ENCODE data around the gene DEDD. TPM values are rescaled to one million over a fixed set of nuclear protein-coding genes. Genes with fewer than 3 reads are reported as not detected.
A peak's percentile ranks its signal among the peaks of the same experiment; 100 is the strongest.

The DEDD gene
- total and polyA plus RNA-seq, 12 donors: 19.7 to 33.0 (median 26.3) TPM

GRCh38 chr1:161158316-161159010, 26.0 kb upstream of the DEDD start:
- DNase-seq: no peak
- Histone ChIP-seq H3K4me1 (peaks cover 5 to 43% (median 37%) of the 10 kb centered on the region in 9 donors), H3K27ac (peak overlapping the region in 9 of 10 donors; percentile 71 to 95 (median 91)), H3K36me3 (peaks cover 0 to 50% (median 5%) of the 10 kb centered on the region in 9 donors), H3K27me3 (no peaks in the 10 kb centered on the region), H3K9me3 (no peaks in the 10 kb centered on the region), H3K4me3 (peak overlapping the region in 8 of 10 donors; percentile 55 to 99 (median 96))
- WGBS, 2 donors: 75 to 80% methylated on average over 9 of the region's 9 CpGs
- intact Hi-C loops (cut with DNase I): no loop called here
- no peak for TF ChIP-seq CTCF (IDR thresholded peaks at IDR 0.05)
- ATAC-seq: no peak

DNA sequence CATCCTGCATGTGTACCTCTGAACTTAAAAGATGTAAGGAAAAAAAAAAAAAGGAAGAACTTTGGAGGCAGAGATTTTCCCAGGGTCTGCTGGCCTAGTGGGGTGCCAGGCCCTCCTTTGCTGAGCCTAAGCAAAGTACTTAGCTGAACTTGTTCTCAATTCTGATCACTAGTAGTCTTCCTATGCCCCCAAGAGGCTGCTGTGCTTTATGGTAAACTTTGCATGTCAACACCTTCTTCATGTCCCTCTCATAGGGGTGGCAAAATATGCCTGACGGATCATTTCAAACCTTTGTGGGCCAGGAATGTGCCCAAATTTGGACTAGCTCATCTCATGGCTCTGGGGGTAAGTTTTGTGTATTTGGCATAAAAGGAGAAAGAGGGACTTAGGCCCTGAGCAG, 25.4 kb upstream of the DEDD start:
- H3K4me1 ChIP-seq: peaks cover 5 to 48% (median 38%) of the 10 kb centered on the region in 9 donors
- H3K9me3 ChIP-seq: no peaks in the 10 kb centered on the region
- H3K36me3 ChIP-seq: peaks cover 0 to 44% (median 5%) of the 10 kb centered on the region in 9 donors
- no peaks in the 10 kb centered on the region for H3K27me3 ChIP-seq
- TF ChIP-seq CTCF (IDR thresholded peaks at IDR 0.05): no peak
- 84 to 97% methylated on average over 1 of the region's 1 CpG for WGBS, 2 donors
- intact Hi-C loops (cut with DNase I): no loop called here
- DNase-seq: no peak
- no peak overlapping the region for H3K4me3 ChIP-seq
- ATAC-seq: no peak
- H3K27ac ChIP-seq: no peak overlapping the region

DNA sequence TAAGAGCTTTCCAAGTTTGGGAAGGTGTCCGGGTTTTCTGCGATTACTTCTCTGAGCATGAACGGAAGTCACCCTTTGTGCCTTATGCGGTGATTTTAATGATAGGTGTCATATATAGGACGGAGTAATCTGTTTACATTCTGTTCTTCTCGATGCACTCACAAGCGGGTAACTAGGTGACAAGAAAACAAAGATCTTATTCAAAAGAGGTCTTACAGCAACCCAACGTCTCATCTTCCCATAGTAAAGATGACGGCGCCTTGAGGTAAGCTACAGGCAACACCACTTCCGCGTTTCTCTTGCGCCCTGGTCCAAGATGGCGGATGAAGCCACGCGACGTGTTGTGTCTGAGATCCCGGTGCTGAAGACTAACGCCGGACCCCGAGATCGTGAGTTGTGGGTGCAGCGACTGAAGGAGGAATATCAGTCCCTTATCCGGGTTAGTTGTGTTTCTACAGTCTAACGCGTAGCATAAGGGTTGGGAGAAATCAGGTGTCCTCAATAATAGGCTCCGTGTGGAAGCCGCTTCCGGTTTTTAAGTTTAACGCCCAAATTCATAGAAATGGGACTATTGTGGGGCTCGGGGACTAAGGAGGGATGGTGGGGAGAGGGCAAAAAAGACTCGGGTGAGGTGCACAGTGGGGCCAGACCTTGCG, 21.3 kb upstream of the DEDD start, which contains the start of gene UFC1:
Gene UFC1 (plus strand): TSS at position 297 of the 656 bp plus-strand sequence. CDS start 20 bp downstream, at position 317.
- Histone ChIP-seq H3K4me3 (peak within 1 kb of the TSS; percentile 60 to 91 (median 82)), H3K36me3 (peaks cover 0 to 22% (median 0%) of the 10 kb centered on the region in 9 donors), H3K27ac (peak within 1 kb of the TSS; percentile 83 to 96 (median 93)), H3K9me3 (no peaks in the 10 kb centered on the region), H3K4me1 (peaks cover 0 to 24% (median 14%) of the 10 kb centered on the region in 9 donors), H3K27me3 (no peaks in the 10 kb centered on the region)
- DNase-seq (peak; percentile 70 to 87), ATAC-seq (peak; percentile 83 to 95 (median 94))
- 0% methylated on average over 33 of the region's 33 CpGs for WGBS, 2 donors
- no peak for TF ChIP-seq CTCF (IDR thresholded peaks at IDR 0.05)
- intact Hi-C loops (cut with DNase I): loop anchor here in 2 of 10 donors (1.0 to 5.0 kb wide), 3 partner anchors 21 to 150 kb away; partner anchors contain the start of genes DEDD (in 1 of the 2), NIT1 (in 1 of the 2) and PFDN2 (in 1 of the 2)

- H3K27ac ChIP-seq: peak overlapping the region; percentile 83 to 96 (median 93)
- intact Hi-C loops (cut with DNase I): loop anchor here in 1 of 10 donors (5.0 kb wide), 1 partner anchor 36 kb away; the partner anchor contains the start of genes NIT1 and PFDN2
- 24% methylated on average over 9 of the region's 9 CpGs for WGBS, 2 donors
- peak overlapping the region; percentile 60 to 91 (median 82) for H3K4me3 ChIP-seq
- peak in 1 of 8 donors; percentile 4 for ATAC-seq
- no peak for TF ChIP-seq CTCF (IDR thresholded peaks at IDR 0.05)
- H3K9me3 ChIP-seq: no peaks in the 10 kb centered on the region
- DNase-seq: no peak
- peaks cover 0 to 18% (median 0%) of the 10 kb centered on the region in 9 donors for H3K36me3 ChIP-seq
- peaks cover 0 to 20% (median 12%) of the 10 kb centered on the region in 9 donors for H3K4me1 ChIP-seq
- no peaks in the 10 kb centered on the region for H3K27me3 ChIP-seq
Observed at GRCh38 chr1:161153176-161153575, 20.7 kb upstream of the DEDD start.

Measured in heart right ventricle (tissue), 16 donors.